CD4-positive, alpha-beta T cell treated with Interleukin-15 for 4 hours (primary cell): Measurements from ENCODE around the gene GALNT17.
"Not testable (repeated sequence)": the region's sequence is repeated elsewhere in the genome, so short reads cannot be mapped to it uniquely, and the experiment has no call there.

Source experiments
- DNase-seq: peaks from one replicate; pipeline ENCODE4 v3.0.0-alpha.2; 2020; ENCODE audit warnings: low spot score

Gene GALNT17

GRCh38 chr7:71694665-71695064 lies 562.7 kb downstream of the GALNT17 start:
- DNase-seq: no peak

- DNase-seq: no peak
Measured at GRCh38 chr7:71695186-71695585, 563.2 kb downstream of the GALNT17 start.

- DNase-seq: no peak
Measured at GRCh38 chr7:71696511-71696910, 564.6 kb downstream of the GALNT17 start.

- DNase-seq: no peak
Measured at GRCh38 chr7:71697400-71697799, 565.5 kb downstream of the GALNT17 start.

- DNase-seq: no peak
Measured at GRCh38 chr7:71705217-71705616, 573.3 kb downstream of the GALNT17 start.

GRCh38 chr7:71705901-71706596 lies 574.1 kb downstream of the GALNT17 start:
- DNase-seq: no peak

- DNase-seq: no peak
Measured at GRCh38 chr7:71706597-71706975, 574.6 kb downstream of the GALNT17 start.

- DNase-seq: no peak
Measured at GRCh38 chr7:71707041-71707440, 575.1 kb downstream of the GALNT17 start.

- DNase-seq: no peak
Measured at GRCh38 chr7:71708710-71709109, 576.8 kb downstream of the GALNT17 start.

GRCh38 chr7:71710442-71710841 lies 578.5 kb downstream of the GALNT17 start:
- DNase-seq: no peak

GRCh38 chr7:71712653-71713180 lies 580.8 kb downstream of the GALNT17 start:
- no peak for DNase-seq

GRCh38 chr7:71716690-71717089 lies 584.7 kb downstream of the GALNT17 start:
- no peak for DNase-seq

GRCh38 chr7:71718563-71718962 lies 586.6 kb downstream of the GALNT17 start:
- DNase-seq: no peak

- no peak for DNase-seq
Measured at GRCh38 chr7:71721742-71722141, 589.8 kb downstream of the GALNT17 start.

- DNase-seq: no peak
Measured at GRCh38 chr7:71723859-71724258, 591.9 kb downstream of the GALNT17 start.

GRCh38 chr7:71727347-71727746 lies 595.4 kb downstream of the GALNT17 start:
- DNase-seq: no peak

GRCh38 chr7:71731740-71732139 lies 599.8 kb downstream of the GALNT17 start:
- no peak for DNase-seq

- DNase-seq: peak; percentile 28
Measured at GRCh38 chr7:71733107-71733870, 601.3 kb downstream of the GALNT17 start.

GRCh38 chr7:71735961-71736556 lies 604.1 kb downstream of the GALNT17 start:
- peak; percentile 20 for DNase-seq

- DNase-seq: not testable (repeated sequence)
Measured at GRCh38 chr7:71737931-71738540, 606.1 kb downstream of the GALNT17 start.

GRCh38 chr7:71739520-71740173 lies 607.7 kb downstream of the GALNT17 start:
- DNase-seq: no peak

GRCh38 chr7:71740174-71740560 lies 608.2 kb downstream of the GALNT17 start:
- DNase-seq: no peak
